Naive thymus-derived CD8-positive, alpha-beta T cell (primary cell): ENCODE results near the gene USP17L28. TPM values are rescaled to one million over a fixed set of nuclear protein-coding genes. Genes with fewer than 3 reads are reported as not detected.
A peak's percentile ranks its signal among the peaks of the same experiment; 100 is the strongest.
"Not testable (repeated sequence)": the region's sequence is repeated elsewhere in the genome, so short reads cannot be mapped to it uniquely, and the experiment has no call there.

ENCODE experiments used
- ATAC-seq, 2 donors: fragments of 150-1000 bp; cut with Tn5 transposase in 1 of 2; sonication (Bioruptor Pico), chemical (Tn5 transposase) in 1 of 2; 1 replicate in 1 of 2; 2 replicates in 1 of 2; pipeline ENCODE4 v1.10.0; 2021; ENCODE audit warnings: mild to moderate bottlenecking in 2 of 2, moderate library complexity in 2 of 2
- POLR2A ChIA-PET: fragments of 350-600 bp; sonication (Branson Sonifier 250); formaldehyde crosslinking; loops from one replicate; lab custom pipeline; 2021; ENCODE audit warnings: antibody characterized with exemption; lab: Charles Lee
- DNase-seq, 10 donors: peaks; one replicate each; pipeline versions ENCODE4 v3.0.0 to v3.0.0-alpha.2; 2020 to 2022
- H3K27ac Mint-ChIP-seq, 10 donors: one replicate each; pipeline ENCODE4 v1.8.0; 2020 to 2022; ENCODE audit warnings: mild to moderate bottlenecking in 10 of 10, mixed read lengths in 10 of 10, moderate library complexity in 4 of 10, inconsistent platforms in 1 of 10
- H3K27me3 Mint-ChIP-seq, 5 donors: one replicate each; pipeline ENCODE4 v1.8.0; 2021 to 2022; ENCODE audit warnings: mixed read lengths in 5 of 5
- H3K36me3 Mint-ChIP-seq, 3 donors: one replicate each; pipeline ENCODE4 v1.8.0; 2020 to 2022; ENCODE audit warnings: mixed read lengths in 3 of 3, mild to moderate bottlenecking in 2 of 3, inconsistent platforms in 1 of 3
- H3K4me1 Mint-ChIP-seq, 4 donors: one replicate each; pipeline ENCODE4 v1.8.0; 2021 to 2022; ENCODE audit warnings: mixed read lengths in 4 of 4
- H3K4me3 Mint-ChIP-seq, 10 donors: one replicate each; pipeline ENCODE4 v1.8.0; 2020 to 2022; ENCODE audit warnings: mild to moderate bottlenecking in 10 of 10, mixed read lengths in 10 of 10, moderate library complexity in 6 of 10, inconsistent platforms in 1 of 10
- H3K9me3 Mint-ChIP-seq, 9 donors: one replicate each; pipeline ENCODE4 v1.8.0; 2020 to 2022; ENCODE audit warnings: mixed read lengths in 9 of 9, mild to moderate bottlenecking in 3 of 9, inconsistent platforms in 1 of 9, moderate library complexity in 1 of 9
- polyA plus RNA-seq, 3 donors: library from polyadenylated mRNA; unstranded; fragments of 300-500 nt; fragmentation: Illumina TruSeq; gene quantifications; one replicate each; pipeline ENCODE4 v1.2.3, GENCODE V29; 2021
- total RNA-seq, 8 experiments: library from RNA in 2 of 8; stranded (reverse) in 2 of 8; gene quantifications; one replicate each; pipeline ENCODE4 v1.2.3 and lab custom pipeline; 2021 to 2026

Gene USP17L28, protein sequence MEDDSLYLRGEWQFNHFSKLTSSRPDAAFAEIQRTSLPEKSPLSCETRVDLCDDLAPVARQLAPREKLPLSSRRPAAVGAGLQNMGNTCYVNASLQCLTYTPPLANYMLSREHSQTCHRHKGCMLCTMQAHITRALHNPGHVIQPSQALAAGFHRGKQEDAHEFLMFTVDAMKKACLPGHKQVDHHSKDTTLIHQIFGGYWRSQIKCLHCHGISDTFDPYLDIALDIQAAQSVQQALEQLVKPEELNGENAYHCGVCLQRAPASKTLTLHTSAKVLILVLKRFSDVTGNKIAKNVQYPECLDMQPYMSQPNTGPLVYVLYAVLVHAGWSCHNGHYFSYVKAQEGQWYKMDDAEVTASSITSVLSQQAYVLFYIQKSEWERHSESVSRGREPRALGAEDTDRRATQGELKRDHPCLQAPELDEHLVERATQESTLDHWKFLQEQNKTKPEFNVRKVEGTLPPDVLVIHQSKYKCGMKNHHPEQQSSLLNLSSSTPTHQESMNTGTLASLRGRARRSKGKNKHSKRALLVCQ
- total RNA-seq (not detected), polyA plus RNA-seq (not detected), total RNA-seq (lab: John Stamatoyannopoulos, UW) (0 reads per million in 6 experiments)

GRCh38 chr4:9348593-9348992 is at the start of gene USP17L28:
Gene USP17L28 (plus strand): TSS chr4:9348893. CDS start chr4:9348893, 0 bp downstream.
- H3K4me1 Mint-ChIP-seq, H3K27ac Mint-ChIP-seq, DNase-seq, H3K4me3 Mint-ChIP-seq, POLR2A ChIA-PET, H3K36me3 Mint-ChIP-seq, ATAC-seq, H3K9me3 Mint-ChIP-seq, H3K27me3 Mint-ChIP-seq: not testable (repeated sequence)

DNA sequence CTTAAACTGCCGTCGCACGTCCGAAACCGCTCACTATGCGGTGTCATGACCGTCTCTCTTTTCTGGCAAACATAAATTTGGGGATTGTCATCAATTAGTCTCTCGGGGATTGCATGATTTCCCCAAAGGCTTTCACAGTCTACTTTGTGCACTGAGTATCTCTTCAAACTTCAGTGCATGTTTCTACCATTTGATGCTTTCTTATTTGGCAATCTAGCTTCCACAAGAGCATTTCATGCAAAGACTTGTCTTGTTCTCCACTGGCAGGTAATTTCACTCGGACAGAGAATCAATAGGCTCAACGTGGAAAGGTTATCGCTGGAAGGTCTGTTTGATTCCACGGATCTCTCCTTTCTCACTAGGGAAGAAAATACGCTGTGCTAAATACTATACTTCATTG is 24.5 kb upstream of the USP17L28 start:
- H3K4me1 Mint-ChIP-seq, H3K27ac Mint-ChIP-seq, H3K36me3 Mint-ChIP-seq, H3K27me3 Mint-ChIP-seq, POLR2A ChIA-PET, H3K4me3 Mint-ChIP-seq, ATAC-seq, H3K9me3 Mint-ChIP-seq: not testable (repeated sequence)
- DNase-seq, result peak in 4 of 10 donors; percentile 0 to 9 (median 4)

- H3K4me1 Mint-ChIP-seq, H3K27ac Mint-ChIP-seq, H3K36me3 Mint-ChIP-seq, POLR2A ChIA-PET, DNase-seq, H3K9me3 Mint-ChIP-seq, H3K4me3 Mint-ChIP-seq, ATAC-seq, H3K27me3 Mint-ChIP-seq: not testable (repeated sequence)
Observed at GRCh38 chr4:9324865-9325264, 23.8 kb upstream of the USP17L28 start, which contains the start of gene USP17L24. Gene USP17L24 (plus strand): TSS chr4:9325165. CDS start chr4:9325165, 0 bp downstream.

- POLR2A ChIA-PET, DNase-seq, H3K4me3 Mint-ChIP-seq, H3K9me3 Mint-ChIP-seq, H3K27ac Mint-ChIP-seq, H3K36me3 Mint-ChIP-seq, H3K4me1 Mint-ChIP-seq, H3K27me3 Mint-ChIP-seq, ATAC-seq: not testable (repeated sequence)
Observed at GRCh38 chr4:9329611-9330010, 19.1 kb upstream of the USP17L28 start, which contains the start of gene USP17L25. Gene USP17L25 (plus strand): TSS chr4:9329911. CDS start chr4:9329911, 0 bp downstream.

DNA sequence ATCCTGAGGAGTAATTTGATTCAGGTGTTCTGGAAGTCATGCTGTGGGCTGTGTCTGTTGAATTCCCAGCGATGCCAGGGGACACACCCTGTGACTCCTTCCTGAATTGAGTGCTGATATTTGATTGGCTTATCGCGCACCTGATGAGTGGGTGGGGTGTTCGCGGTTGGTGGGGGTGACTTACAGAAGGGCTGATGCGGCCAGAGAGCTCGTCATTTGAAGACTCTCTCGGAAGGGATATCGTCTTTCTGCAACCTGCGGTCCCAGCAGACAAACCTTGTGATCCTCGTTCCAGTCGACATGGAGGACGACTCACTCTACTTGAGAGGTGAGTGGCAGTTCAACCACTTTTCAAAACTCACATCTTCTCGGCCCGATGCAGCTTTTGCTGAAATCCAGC is 14.3 kb upstream of the USP17L28 start, which contains the start of gene USP17L26:
Gene USP17L26, plus strand, starts transcription at position 301 of the 400 bp plus-strand sequence. Its CDS starts 0 bp downstream, at position 301.
- H3K36me3 Mint-ChIP-seq, ATAC-seq: not testable (repeated sequence)

GRCh38 chr4:9339103-9339502 is 9.6 kb upstream of the USP17L28 start, which contains the start of gene USP17L5:
Gene USP17L5 (plus strand): TSS chr4:9339403. CDS start chr4:9339403, 0 bp downstream.
- H3K9me3 Mint-ChIP-seq, H3K27ac Mint-ChIP-seq, H3K4me3 Mint-ChIP-seq, POLR2A ChIA-PET, H3K27me3 Mint-ChIP-seq, DNase-seq, H3K36me3 Mint-ChIP-seq, ATAC-seq, H3K4me1 Mint-ChIP-seq: not testable (repeated sequence)

More for the DNA sequence above, 14.3 kb upstream of the USP17L28 start, which contains the start of gene USP17L26:
- H3K27ac Mint-ChIP-seq, H3K9me3 Mint-ChIP-seq, DNase-seq, H3K4me1 Mint-ChIP-seq, H3K27me3 Mint-ChIP-seq, POLR2A ChIA-PET, H3K4me3 Mint-ChIP-seq: not testable (repeated sequence)

GRCh38 chr4:9343848-9344247 is 4.8 kb upstream of the USP17L28 start, which contains the start of gene USP17L27:
Gene USP17L27 (plus strand): TSS chr4:9344148. CDS start chr4:9344148, 0 bp downstream.
- H3K4me3 Mint-ChIP-seq, H3K27ac Mint-ChIP-seq, DNase-seq, H3K4me1 Mint-ChIP-seq, POLR2A ChIA-PET, H3K9me3 Mint-ChIP-seq, ATAC-seq, H3K27me3 Mint-ChIP-seq, H3K36me3 Mint-ChIP-seq: not testable (repeated sequence)

- POLR2A ChIA-PET, H3K9me3 Mint-ChIP-seq, H3K27ac Mint-ChIP-seq, ATAC-seq, H3K27me3 Mint-ChIP-seq, H3K36me3 Mint-ChIP-seq, H3K4me1 Mint-ChIP-seq, H3K4me3 Mint-ChIP-seq: not testable (repeated sequence)
- peak in 1 of 10 donors; percentile 4 for DNase-seq
Observed at GRCh38 chr4:9350866-9351265, 2.2 kb downstream of the USP17L28 start.

- H3K36me3 Mint-ChIP-seq, H3K27me3 Mint-ChIP-seq, ATAC-seq, H3K9me3 Mint-ChIP-seq, DNase-seq, POLR2A ChIA-PET, H3K4me3 Mint-ChIP-seq, H3K27ac Mint-ChIP-seq, H3K4me1 Mint-ChIP-seq: not testable (repeated sequence)
Observed at GRCh38 chr4:9353338-9353737, 4.6 kb downstream of the USP17L28 start, which contains the start of gene USP17L29. Gene USP17L29 (plus strand): TSS chr4:9353638. CDS start chr4:9353638, 0 bp downstream.

DNA sequence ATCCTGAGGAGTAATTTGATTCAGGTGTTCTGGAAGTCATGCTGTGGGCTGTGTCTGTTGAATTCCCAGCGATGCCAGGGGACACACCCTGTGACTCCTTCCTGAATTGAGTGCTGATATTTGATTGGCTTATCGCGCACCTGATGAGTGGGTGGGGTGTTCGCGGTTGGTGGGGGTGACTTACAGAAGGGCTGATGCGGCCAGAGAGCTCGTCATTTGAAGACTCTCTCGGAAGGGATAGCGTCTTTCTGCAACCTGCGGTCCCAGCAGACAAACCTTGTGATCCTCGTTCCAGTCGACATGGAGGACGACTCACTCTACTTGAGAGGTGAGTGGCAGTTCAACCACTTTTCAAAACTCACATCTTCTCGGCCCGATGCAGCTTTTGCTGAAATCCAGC is 14.1 kb downstream of the USP17L28 start, which contains the start of gene USP17L30:
Gene USP17L30, plus strand, starts transcription at position 301 of the 400 bp plus-strand sequence. Its CDS starts 0 bp downstream, at position 301.
- H3K27ac Mint-ChIP-seq, H3K36me3 Mint-ChIP-seq, POLR2A ChIA-PET, H3K9me3 Mint-ChIP-seq, H3K4me1 Mint-ChIP-seq, DNase-seq, H3K27me3 Mint-ChIP-seq, ATAC-seq, H3K4me3 Mint-ChIP-seq: not testable (repeated sequence)

DNA sequence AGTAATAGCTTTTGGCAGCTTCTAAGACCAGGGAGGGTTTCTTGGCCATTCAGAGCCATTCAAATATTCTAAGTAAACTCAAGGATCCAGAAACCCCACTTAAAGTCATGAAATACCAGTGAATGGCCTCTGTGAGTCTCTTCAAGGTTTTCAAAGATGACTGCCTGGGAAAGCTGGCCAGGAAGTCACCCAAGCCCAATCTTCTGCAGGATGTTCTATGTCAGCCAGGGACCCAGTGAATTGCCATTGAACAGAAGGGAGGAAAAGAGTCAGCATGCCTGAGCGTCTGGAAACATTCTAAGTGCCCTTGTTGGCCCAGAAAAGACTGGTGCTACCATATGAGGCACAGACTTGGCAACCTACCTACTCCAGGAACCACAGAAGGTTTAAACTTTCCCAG is 31.2 kb downstream of the USP17L28 start:
- DNase-seq, POLR2A ChIA-PET, H3K4me1 Mint-ChIP-seq, H3K36me3 Mint-ChIP-seq, H3K27ac Mint-ChIP-seq, H3K9me3 Mint-ChIP-seq, ATAC-seq, H3K27me3 Mint-ChIP-seq: not testable (repeated sequence)
- peak overlapping the region in 4 of 10 donors; percentile 4 to 16 (median 10) for H3K4me3 Mint-ChIP-seq

DNA sequence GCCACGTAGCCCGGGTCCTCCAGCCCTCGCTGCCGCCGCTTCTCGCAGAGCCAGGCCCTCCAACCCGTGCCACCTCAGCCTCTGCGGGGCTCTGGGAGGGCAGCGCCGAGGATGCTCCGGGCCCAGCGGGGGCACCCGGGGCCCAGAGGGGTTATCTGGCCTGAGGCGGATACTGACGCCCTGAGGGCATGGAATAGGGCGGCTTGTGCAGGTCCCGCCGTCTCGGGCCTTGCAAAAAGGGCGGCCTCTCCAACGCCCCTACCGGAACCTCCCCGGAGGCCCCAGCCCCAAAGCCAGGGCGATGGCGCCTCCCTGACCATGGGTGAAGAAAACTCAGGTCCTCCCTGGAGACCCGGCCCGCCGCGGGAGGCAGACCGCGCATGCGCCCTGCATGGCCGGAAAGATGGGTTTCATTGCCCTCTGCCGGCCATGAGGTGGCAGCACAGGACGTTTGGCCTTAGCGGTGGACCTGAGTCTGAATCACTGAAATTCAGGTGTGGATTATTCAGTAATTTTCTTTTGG is 32.4 kb downstream of the USP17L28 start:
- H3K9me3 Mint-ChIP-seq, POLR2A ChIA-PET, H3K27ac Mint-ChIP-seq, H3K27me3 Mint-ChIP-seq, H3K36me3 Mint-ChIP-seq, H3K4me1 Mint-ChIP-seq: not testable (repeated sequence)
- DNase-seq (peak; percentile 21 to 64 (median 58)), ATAC-seq (peak; percentile 48 to 53)
- peak overlapping the region in 9 of 10 donors; percentile 12 to 73 (median 57) for H3K4me3 Mint-ChIP-seq

DNA sequence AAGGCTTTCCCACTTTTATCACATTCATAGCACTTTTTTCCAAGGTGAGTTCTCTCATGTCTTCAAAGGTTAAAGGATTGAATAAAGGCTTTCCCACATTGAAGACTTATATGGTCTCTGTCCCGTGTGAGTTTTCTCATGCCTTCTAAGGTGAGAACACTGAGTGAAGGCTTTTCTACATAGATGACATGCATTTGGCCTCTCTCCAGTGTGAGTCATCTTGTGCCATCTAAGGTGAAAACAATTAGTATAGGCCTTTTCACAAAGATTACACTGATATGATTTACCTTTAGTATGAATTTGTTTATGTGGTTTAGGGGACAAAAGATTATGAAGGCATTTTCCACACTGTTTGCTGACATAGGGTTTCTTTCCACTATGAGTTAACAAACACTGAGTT is 35.4 kb downstream of the USP17L28 start:
- ATAC-seq (no peak), DNase-seq (no peak)
- H3K4me1 Mint-ChIP-seq, result peaks cover 0 to 3% (median under 1%) of the 10 kb centered on the region in 4 donors
- H3K27me3 Mint-ChIP-seq, result peaks cover 0 to 5% (median 0%) of the 10 kb centered on the region in 5 donors
- no peaks in the 10 kb centered on the region for H3K9me3 Mint-ChIP-seq
- H3K36me3 Mint-ChIP-seq, result no peaks in the 10 kb centered on the region
- no peak overlapping the region for H3K4me3 Mint-ChIP-seq
- POLR2A ChIA-PET, result no interaction called here
- H3K27ac Mint-ChIP-seq, result no peak overlapping the region
